AG04449 (cell line): Measurements from ENCODE around the gene DNAJC28.

Experiments used
- CTCF ChIA-PET: fragments of 350-600 bp; formaldehyde crosslinking; extraction: SDS; loops from one replicate; lab custom pipeline; 2021; ENCODE audit warnings: antibody characterized with exemption; lab: Yijun Ruan, JAX
- POLR2A ChIA-PET: fragments of 400-600, 350-600 bp; formaldehyde crosslinking; extraction: SDS; loops from one replicate; lab custom pipeline; 2020; ENCODE audit warnings: antibody characterized with exemption, inconsistent platforms; lab: Yijun Ruan, JAX
- DNase-seq: peaks from one replicate; pipeline ENCODE4 v3.0.0-alpha.2; 2010; ENCODE audit warnings: low read depth, low spot score
- H3K4me3 ChIP-seq: 2 replicates; pipeline ENCODE4 v1.5.1; 2011; ENCODE audit warnings: low read depth, mild to moderate bottlenecking, control low read depth, low read length
- TF ChIP-seq, protein P1 (sequence below): IDR thresholded peaks from one replicate; pipeline ENCODE4 v1.5.1; 2011; ENCODE audit warnings: mild to moderate bottlenecking, moderate library complexity, low read length, control low read depth, inconsistent platforms; ENCODE audit not compliant: insufficient read depth; ENCODE audit errors: missing control alignments

The DNAJC28 gene, protein sequence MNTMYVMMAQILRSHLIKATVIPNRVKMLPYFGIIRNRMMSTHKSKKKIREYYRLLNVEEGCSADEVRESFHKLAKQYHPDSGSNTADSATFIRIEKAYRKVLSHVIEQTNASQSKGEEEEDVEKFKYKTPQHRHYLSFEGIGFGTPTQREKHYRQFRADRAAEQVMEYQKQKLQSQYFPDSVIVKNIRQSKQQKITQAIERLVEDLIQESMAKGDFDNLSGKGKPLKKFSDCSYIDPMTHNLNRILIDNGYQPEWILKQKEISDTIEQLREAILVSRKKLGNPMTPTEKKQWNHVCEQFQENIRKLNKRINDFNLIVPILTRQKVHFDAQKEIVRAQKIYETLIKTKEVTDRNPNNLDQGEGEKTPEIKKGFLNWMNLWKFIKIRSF

DNA sequence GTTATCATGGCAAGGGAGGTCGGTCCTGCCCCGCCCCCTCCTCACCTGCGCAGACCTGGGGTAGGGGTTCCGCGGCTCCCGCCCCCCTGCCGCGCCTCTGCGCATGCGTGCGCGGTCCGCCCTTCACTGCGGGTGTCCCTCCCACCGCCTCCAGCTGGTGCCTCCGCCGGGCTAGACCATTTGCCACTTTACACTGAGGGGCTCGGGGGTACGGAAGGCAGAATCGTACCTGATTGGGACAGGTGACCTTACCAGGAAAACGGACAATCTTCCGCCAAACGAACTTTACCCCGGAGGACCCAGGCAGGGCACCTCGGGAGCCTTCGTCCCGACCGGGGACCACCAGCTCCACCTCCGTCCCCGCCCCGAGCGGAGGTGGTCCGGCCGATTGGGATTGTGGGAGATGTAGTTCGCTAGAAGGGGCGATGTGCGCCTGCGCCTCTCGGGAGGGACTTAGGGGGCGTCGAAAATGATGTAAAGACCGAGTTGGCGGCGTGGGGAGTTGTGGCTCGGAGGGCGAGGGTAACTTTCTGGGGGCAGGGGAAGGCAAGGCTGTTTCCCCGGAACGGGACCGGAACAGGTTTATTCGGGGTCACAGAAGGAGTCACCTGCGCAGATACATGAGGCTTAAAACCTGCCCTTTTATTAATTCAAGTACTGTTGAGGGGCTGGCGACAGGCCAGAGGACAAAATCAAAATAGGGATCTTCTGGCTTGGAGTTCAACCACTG lies at the start of gene DNAJC28:
TSS of gene DNAJC28 (minus strand) at position 344 of the 730 bp plus-strand sequence. CDS start 2,323 bp downstream, outside the sequence.
- H3K4me3 ChIP-seq, result peak within 1 kb of the TSS; percentile 94
- TF ChIP-seq, protein P1, sequence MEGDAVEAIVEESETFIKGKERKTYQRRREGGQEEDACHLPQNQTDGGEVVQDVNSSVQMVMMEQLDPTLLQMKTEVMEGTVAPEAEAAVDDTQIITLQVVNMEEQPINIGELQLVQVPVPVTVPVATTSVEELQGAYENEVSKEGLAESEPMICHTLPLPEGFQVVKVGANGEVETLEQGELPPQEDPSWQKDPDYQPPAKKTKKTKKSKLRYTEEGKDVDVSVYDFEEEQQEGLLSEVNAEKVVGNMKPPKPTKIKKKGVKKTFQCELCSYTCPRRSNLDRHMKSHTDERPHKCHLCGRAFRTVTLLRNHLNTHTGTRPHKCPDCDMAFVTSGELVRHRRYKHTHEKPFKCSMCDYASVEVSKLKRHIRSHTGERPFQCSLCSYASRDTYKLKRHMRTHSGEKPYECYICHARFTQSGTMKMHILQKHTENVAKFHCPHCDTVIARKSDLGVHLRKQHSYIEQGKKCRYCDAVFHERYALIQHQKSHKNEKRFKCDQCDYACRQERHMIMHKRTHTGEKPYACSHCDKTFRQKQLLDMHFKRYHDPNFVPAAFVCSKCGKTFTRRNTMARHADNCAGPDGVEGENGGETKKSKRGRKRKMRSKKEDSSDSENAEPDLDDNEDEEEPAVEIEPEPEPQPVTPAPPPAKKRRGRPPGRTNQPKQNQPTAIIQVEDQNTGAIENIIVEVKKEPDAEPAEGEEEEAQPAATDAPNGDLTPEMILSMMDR, result no peak
- DNase-seq, result no peak
- ChIA-PET POLR2A (interaction anchor here (0.6 to 1.6 kb wide), 5 partner anchors 9 to 833 kb away, joined by 3 to 24 read pairs (median 3); partner anchors contain the start of gene TMEM50B), CTCF (interaction anchor here (1.7 kb wide), 1 partner anchor 11 kb away, joined by 9 read pairs; the partner anchor contains the start of gene TMEM50B)

DNA sequence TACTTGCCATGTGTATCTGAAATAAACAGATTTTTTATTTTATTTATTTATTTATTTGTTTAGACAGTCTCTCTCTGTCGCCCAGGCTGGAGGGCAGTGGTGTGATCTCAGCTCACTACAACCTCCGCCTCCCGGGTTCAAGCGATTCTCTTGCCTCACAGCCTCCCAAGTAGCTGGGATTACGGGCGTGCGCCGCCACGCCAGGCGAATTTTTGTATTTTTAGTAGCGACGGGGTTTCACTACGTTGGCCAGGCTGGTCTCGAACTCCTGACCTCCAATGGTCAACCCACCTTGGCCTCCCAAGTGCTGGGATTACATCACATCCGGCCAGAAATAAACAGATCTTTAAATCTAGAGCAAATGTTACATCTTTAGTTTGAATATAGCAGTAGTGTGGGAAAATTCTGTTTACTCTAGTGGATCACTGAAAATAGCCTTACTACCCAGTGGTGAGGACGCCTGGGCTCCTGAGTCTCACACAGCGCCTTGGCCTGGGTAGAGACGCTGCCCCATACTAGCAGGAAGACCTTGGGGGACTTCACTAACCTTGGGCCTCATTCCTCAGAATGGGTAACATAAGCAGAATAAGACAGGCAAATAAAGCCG lies 49.7 kb upstream of the DNAJC28 start:
- TF ChIP-seq, protein P1, result no peak
- POLR2A ChIA-PET, result interaction anchor here (0.6 kb wide), 1 partner anchor 23 kb away, joined by 3 read pairs; no protein-coding TSS in a partner anchor
- CTCF ChIA-PET, result interaction anchor here (1.1 kb wide), 1 partner anchor 14 kb away, joined by 3 read pairs; no protein-coding TSS in a partner anchor
- no peak for DNase-seq
- peak overlapping the region; percentile 87 for H3K4me3 ChIP-seq

DNA sequence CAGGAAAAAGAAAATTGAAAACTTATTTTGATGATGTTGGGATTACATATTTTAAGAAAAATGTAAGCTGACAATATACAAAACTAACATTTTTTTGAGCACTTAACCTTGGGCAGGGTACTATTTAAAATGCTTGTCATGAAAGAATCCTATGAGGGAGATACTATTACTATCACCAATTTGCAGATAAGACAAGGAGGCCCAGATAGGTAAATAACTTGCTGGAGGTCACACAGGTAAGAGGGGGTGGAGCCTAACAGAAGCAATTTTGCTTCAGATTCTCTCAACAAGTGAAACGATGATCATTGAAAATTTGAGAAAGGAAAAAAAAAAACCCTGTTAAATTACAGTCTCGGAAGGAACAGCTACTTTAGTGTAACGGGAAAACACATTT lies 49.2 kb upstream of the DNAJC28 start:
- ChIA-PET CTCF (no interaction called here), POLR2A (interaction anchor here (0.6 kb wide), 1 partner anchor 22 kb away, joined by 3 read pairs; no protein-coding TSS in a partner anchor)
- no peak overlapping the region for H3K4me3 ChIP-seq
- DNase-seq, result no peak
- TF ChIP-seq, protein P1, result no peak

DNA sequence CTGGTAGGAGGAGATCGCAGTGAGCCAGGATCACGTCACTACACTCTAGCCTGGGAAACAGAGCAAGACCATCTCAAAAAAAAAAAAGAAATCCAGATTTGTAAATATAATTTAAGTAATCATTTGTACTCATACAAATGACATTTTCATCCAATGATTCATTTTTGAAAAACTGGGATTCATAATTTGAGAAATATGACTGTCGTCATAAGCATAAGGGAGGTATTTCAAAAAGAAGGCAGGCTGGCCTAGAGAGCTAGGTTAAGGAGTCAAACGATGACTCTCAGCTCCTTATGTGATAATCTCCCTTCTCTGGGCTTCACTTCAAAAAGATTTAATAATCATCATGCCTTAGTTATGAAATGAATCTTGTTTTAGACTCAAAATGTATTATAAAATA lies 48.1 kb upstream of the DNAJC28 start:
- CTCF ChIA-PET, result interaction anchor here (1.0 kb wide), 1 partner anchor 64 kb away, joined by 3 read pairs; no protein-coding TSS in a partner anchor
- H3K4me3 ChIP-seq, result no peak overlapping the region
- no peak for DNase-seq
- TF ChIP-seq, protein P1, result no peak
- POLR2A ChIA-PET, result no interaction called here

DNA sequence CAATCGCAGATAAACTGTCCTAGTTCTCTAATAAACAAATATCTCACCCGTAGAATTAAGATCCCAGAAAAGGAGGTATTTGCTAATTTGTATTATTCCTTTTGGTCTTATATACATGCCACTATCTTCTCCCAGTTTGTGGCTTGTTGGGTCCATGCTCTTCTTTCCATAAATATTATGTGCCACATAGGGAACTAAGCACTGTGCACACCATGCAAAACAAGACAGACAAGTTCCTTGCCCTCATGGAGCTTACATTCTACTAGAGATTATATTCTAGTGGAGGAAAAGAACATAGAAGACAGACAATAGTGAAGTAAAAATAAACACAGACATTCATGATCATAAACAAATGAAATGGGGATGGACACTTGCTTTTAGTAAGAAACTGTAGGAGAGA lies 45.7 kb upstream of the DNAJC28 start:
- ChIA-PET POLR2A (no interaction called here), CTCF (interaction anchor here (1.2 to 2.2 kb wide), 2 partner anchors 17 to 69 kb away, joined by 3 to 8 read pairs; no protein-coding TSS in a partner anchor)
- TF ChIP-seq, protein P1, result no peak
- H3K4me3 ChIP-seq, result no peak overlapping the region
- DNase-seq, result no peak
